Coronary artery (tissue), 2 donors: ENCODE data around the gene NTM.

ENCODE experiments used
- DNase-seq: peaks from one replicate; pipeline ENCODE4 v3.0.0-alpha.2; 2017; ENCODE audit warnings: low spot score
- H3K27ac ChIP-seq, 2 donors: fragments of 200-600 bp; sonication (generic); one replicate each; pipeline ENCODE4 v1.5.1; 2016 to 2019
- H3K4me3 ChIP-seq: fragments of 200-600 bp; sonication (generic); 2 replicates; pipeline ENCODE4 v1.5.1; 2016; ENCODE audit warnings: mild to moderate bottlenecking, moderate library complexity
- CTCF ChIP-seq: fragments of 200-600 bp; sonication (generic); IDR thresholded peaks from one replicate; pipeline ENCODE4 v1.5.1; 2019; ENCODE audit warnings: antibody characterized with exemption

NTM gene

GRCh38 chr11:132289590-132290256 lies 919.3 kb downstream of the NTM start:
- TF ChIP-seq CTCF, result no peak
- no peak for DNase-seq
- Histone ChIP-seq H3K27ac (no peak overlapping the region), H3K4me3 (no peak overlapping the region)

- Histone ChIP-seq H3K4me3 (no peak overlapping the region), H3K27ac (no peak overlapping the region)
- no peak for TF ChIP-seq CTCF
- no peak for DNase-seq
These were observed 923.2 kb downstream of the NTM start for GRCh38 chr11:132293586-132293985.

GRCh38 chr11:132296946-132297610 lies 926.7 kb downstream of the NTM start:
- no peak for TF ChIP-seq CTCF
- no peak for DNase-seq
- no peak overlapping the region for H3K27ac ChIP-seq

GRCh38 chr11:132298357-132298756 lies 927.9 kb downstream of the NTM start:
- no peak for DNase-seq
- no peak for TF ChIP-seq CTCF
- no peak overlapping the region for H3K4me3 ChIP-seq
- no peak overlapping the region for H3K27ac ChIP-seq

More at GRCh38 chr11:132296946-132297610, 926.7 kb downstream of the NTM start:
- H3K4me3 ChIP-seq, result no peak overlapping the region

- no peak overlapping the region for H3K27ac ChIP-seq
- H3K4me3 ChIP-seq, result no peak overlapping the region
- TF ChIP-seq CTCF, result no peak
- no peak for DNase-seq
These were observed 929.9 kb downstream of the NTM start for GRCh38 chr11:132300283-132300682.

GRCh38 chr11:132301465-132301864 lies 931.0 kb downstream of the NTM start:
- H3K27ac ChIP-seq, result no peak overlapping the region
- no peak for TF ChIP-seq CTCF
- DNase-seq, result no peak
- H3K4me3 ChIP-seq, result no peak overlapping the region

GRCh38 chr11:132301900-132302299 lies 931.5 kb downstream of the NTM start:
- no peak for DNase-seq
- no peak overlapping the region for H3K27ac ChIP-seq
- H3K4me3 ChIP-seq, result no peak overlapping the region
- no peak for TF ChIP-seq CTCF
